ENCODE measurements around the gene CDH13.

DNA sequence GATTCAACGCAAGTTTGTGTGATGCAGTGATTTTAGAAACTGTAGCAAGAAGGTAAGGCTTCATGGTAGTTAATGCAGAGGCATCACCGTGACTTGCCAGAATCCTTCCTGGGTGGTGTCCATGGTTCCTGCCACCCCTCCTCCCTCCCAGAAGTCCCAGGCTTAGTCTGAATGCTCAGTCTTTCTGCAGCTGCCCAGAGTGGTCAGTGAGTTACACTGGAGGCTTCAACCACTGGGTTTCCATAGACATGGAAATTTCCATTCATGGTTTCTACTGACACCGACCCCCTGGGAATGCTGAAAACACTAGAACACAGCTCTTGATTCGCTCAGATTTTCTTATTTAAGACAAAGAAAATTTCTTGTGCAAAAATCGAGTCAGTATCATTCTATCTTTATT, 1021.6 kb downstream of the CDH13 start:
- TF ChIP-seq GABPA (IDR thresholded peaks at IDR 0.05; ENCODE audit: low read depth) (no peak), POLR2AphosphoS5 (IDR thresholded peaks at IDR 0.05; ENCODE audit: low read depth) (no peak)
- TF ChIP-seq, protein P1, sequence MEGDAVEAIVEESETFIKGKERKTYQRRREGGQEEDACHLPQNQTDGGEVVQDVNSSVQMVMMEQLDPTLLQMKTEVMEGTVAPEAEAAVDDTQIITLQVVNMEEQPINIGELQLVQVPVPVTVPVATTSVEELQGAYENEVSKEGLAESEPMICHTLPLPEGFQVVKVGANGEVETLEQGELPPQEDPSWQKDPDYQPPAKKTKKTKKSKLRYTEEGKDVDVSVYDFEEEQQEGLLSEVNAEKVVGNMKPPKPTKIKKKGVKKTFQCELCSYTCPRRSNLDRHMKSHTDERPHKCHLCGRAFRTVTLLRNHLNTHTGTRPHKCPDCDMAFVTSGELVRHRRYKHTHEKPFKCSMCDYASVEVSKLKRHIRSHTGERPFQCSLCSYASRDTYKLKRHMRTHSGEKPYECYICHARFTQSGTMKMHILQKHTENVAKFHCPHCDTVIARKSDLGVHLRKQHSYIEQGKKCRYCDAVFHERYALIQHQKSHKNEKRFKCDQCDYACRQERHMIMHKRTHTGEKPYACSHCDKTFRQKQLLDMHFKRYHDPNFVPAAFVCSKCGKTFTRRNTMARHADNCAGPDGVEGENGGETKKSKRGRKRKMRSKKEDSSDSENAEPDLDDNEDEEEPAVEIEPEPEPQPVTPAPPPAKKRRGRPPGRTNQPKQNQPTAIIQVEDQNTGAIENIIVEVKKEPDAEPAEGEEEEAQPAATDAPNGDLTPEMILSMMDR (IDR thresholded peaks at IDR 0.05; ENCODE audit: insufficient read depth, low read length), result no peak
- TF ChIP-seq, protein P2, sequence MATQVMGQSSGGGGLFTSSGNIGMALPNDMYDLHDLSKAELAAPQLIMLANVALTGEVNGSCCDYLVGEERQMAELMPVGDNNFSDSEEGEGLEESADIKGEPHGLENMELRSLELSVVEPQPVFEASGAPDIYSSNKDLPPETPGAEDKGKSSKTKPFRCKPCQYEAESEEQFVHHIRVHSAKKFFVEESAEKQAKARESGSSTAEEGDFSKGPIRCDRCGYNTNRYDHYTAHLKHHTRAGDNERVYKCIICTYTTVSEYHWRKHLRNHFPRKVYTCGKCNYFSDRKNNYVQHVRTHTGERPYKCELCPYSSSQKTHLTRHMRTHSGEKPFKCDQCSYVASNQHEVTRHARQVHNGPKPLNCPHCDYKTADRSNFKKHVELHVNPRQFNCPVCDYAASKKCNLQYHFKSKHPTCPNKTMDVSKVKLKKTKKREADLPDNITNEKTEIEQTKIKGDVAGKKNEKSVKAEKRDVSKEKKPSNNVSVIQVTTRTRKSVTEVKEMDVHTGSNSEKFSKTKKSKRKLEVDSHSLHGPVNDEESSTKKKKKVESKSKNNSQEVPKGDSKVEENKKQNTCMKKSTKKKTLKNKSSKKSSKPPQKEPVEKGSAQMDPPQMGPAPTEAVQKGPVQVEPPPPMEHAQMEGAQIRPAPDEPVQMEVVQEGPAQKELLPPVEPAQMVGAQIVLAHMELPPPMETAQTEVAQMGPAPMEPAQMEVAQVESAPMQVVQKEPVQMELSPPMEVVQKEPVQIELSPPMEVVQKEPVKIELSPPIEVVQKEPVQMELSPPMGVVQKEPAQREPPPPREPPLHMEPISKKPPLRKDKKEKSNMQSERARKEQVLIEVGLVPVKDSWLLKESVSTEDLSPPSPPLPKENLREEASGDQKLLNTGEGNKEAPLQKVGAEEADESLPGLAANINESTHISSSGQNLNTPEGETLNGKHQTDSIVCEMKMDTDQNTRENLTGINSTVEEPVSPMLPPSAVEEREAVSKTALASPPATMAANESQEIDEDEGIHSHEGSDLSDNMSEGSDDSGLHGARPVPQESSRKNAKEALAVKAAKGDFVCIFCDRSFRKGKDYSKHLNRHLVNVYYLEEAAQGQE (IDR thresholded peaks at IDR 0.05; ENCODE audit: insufficient replicate concordance, low read depth), result no peak
